Fibroblast of lung (primary cell): Measurements from ENCODE around the gene CERS4.

ENCODE experiments used
- EZH2 ChIP-seq: IDR thresholded peaks from 2 replicates; pipeline ENCODE4 v1.5.1; 2012; ENCODE audit warnings: low read length, control low read depth, mild to moderate bottlenecking; ENCODE audit errors: missing control alignments
- TF ChIP-seq, protein P1 (sequence below), 2 donors: IDR thresholded peaks in 1 of 2; conservative IDR thresholded peaks in 1 of 2; 1 replicate in 1 of 2; 2 replicates in 1 of 2; pipeline ENCODE4 v1.5.1; 2011 to 2012; ENCODE audit warnings: low read length in 2 of 2, control low read depth in 1 of 2, inconsistent platforms in 1 of 2, low read depth in 1 of 2, mild to moderate bottlenecking in 1 of 2

DNA sequence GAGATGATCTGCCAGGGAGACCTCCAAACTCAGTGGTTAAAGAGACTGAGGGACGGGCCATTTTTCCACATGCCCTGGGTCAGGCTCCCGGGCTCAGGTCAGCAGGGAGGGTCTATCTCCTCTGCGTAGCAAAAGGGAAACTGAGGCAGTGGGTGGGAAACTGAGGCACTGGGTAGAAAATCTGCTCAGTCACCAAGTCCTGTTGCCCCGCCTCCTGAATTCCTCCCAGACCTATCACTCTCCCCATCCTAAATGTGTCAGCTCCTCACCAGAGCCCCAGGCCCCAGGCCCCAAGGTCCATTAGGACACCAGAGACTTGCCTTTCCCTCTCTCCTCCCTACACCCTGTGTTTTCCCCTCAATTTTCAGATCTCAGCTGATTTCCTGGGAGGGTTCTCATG, 96.6 kb downstream of the CERS4 start:
- TF ChIP-seq, protein P1, sequence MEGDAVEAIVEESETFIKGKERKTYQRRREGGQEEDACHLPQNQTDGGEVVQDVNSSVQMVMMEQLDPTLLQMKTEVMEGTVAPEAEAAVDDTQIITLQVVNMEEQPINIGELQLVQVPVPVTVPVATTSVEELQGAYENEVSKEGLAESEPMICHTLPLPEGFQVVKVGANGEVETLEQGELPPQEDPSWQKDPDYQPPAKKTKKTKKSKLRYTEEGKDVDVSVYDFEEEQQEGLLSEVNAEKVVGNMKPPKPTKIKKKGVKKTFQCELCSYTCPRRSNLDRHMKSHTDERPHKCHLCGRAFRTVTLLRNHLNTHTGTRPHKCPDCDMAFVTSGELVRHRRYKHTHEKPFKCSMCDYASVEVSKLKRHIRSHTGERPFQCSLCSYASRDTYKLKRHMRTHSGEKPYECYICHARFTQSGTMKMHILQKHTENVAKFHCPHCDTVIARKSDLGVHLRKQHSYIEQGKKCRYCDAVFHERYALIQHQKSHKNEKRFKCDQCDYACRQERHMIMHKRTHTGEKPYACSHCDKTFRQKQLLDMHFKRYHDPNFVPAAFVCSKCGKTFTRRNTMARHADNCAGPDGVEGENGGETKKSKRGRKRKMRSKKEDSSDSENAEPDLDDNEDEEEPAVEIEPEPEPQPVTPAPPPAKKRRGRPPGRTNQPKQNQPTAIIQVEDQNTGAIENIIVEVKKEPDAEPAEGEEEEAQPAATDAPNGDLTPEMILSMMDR (conservative IDR thresholded peaks at IDR 0.05 in 1 of 2, IDR thresholded peaks at IDR 0.05 in 1 of 2; ENCODE audit: low read depth in 1 of 2, low read length in 2 of 2), result no peak
- no peak for TF ChIP-seq EZH2
